Measurements from ENCODE around the gene ZNF407.

DNA sequence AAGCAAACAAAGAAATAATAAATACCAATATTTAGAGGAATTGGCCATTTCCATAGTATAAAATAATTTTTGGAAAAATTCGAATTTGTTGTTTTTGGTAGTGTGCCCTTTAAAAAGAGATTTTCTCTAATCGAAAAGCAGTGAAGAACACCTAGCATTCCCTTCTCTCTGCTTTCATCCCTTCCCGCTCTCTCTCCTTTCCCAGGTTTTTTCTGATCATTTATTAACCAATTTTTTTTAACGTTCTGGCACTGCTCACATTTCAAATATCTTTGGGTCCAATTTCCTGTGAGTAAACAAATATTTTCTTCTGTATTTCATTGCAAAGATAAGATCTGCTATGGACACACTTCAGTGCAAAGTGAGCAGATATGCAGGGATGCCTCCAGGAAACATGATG, 101.2 kb downstream of the ZNF407 start:
- TF ChIP-seq, protein P1, sequence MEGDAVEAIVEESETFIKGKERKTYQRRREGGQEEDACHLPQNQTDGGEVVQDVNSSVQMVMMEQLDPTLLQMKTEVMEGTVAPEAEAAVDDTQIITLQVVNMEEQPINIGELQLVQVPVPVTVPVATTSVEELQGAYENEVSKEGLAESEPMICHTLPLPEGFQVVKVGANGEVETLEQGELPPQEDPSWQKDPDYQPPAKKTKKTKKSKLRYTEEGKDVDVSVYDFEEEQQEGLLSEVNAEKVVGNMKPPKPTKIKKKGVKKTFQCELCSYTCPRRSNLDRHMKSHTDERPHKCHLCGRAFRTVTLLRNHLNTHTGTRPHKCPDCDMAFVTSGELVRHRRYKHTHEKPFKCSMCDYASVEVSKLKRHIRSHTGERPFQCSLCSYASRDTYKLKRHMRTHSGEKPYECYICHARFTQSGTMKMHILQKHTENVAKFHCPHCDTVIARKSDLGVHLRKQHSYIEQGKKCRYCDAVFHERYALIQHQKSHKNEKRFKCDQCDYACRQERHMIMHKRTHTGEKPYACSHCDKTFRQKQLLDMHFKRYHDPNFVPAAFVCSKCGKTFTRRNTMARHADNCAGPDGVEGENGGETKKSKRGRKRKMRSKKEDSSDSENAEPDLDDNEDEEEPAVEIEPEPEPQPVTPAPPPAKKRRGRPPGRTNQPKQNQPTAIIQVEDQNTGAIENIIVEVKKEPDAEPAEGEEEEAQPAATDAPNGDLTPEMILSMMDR (IDR thresholded peaks at IDR 0.05), result no peak
- TF ChIP-seq POLR2AphosphoS5 (IDR thresholded peaks at IDR 0.05) (no peak), POLR2A (IDR thresholded peaks at IDR 0.05) (no peak)
